Heart left ventricle (tissue), 16 donors: ENCODE results near the gene FAT4. TPM values are rescaled to one million over a fixed set of nuclear protein-coding genes. Genes with fewer than 3 reads are reported as not detected.
A peak's percentile ranks its signal among the peaks of the same experiment; 100 is the strongest.

Experiments
- ATAC-seq, 4 donors: fragments of 200-7000 bp; cut with Tn5 transposase; one replicate each; pipeline ENCODE4 v1.9.1; 2020 to 2022; ENCODE audit warnings: moderate library complexity in 4 of 4, mild to moderate bottlenecking in 3 of 4, moderate number of reproducible peaks in 1 of 4
- DNase-seq, 5 donors: peaks; one replicate each; pipeline ENCODE4 v3.0.0-alpha.2; 2020
- H3K27ac ChIP-seq, 12 donors: fragments of 200-600 bp; sonication (generic) in 4 of 12; one replicate each; pipeline versions ENCODE4 v1.5.0 to v1.8.0; 2016 to 2022; ENCODE audit warnings: mild to moderate bottlenecking in 2 of 12
- H3K27me3 ChIP-seq, 9 donors: fragments of 200-600 bp; sonication (generic) in 2 of 9; one replicate each; pipeline versions ENCODE4 v1.5.1 to v1.8.0; 2016 to 2022; ENCODE audit warnings: mild to moderate bottlenecking in 3 of 9
- H3K36me3 ChIP-seq, 9 donors: fragments of 200-600 bp; sonication (generic) in 2 of 9; one replicate each; pipeline versions ENCODE4 v1.5.0 to v1.8.0; 2018 to 2022; ENCODE audit warnings: mild to moderate bottlenecking in 2 of 9
- H3K4me1 ChIP-seq, 12 donors: fragments of 200-600 bp; sonication (generic) in 4 of 12; one replicate each; pipeline versions ENCODE4 v1.5.0 to v1.8.0; 2016 to 2022; ENCODE audit warnings: mild to moderate bottlenecking in 3 of 12
- H3K4me3 ChIP-seq, 12 donors: fragments of 200-600 bp; sonication (generic) in 4 of 12; one replicate each; pipeline versions ENCODE4 v1.5.0 to v1.8.0; 2017 to 2022; ENCODE audit warnings: mild to moderate bottlenecking in 9 of 12, moderate library complexity in 4 of 12
- H3K9me3 ChIP-seq, 12 donors: fragments of 200-600 bp; sonication (generic) in 4 of 12; one replicate each; pipeline versions ENCODE4 v1.5.0 to v1.8.0; 2016 to 2022; ENCODE audit warnings: mild to moderate bottlenecking in 1 of 12
- POLR2A ChIP-seq, 2 donors: fragments of 450-650 bp; IDR thresholded peaks; one replicate each; pipeline ENCODE4 v1.6.1; 2017; ENCODE audit warnings: antibody characterized with exemption in 2 of 2, mild to moderate bottlenecking in 2 of 2, moderate library complexity in 2 of 2
- WGBS, 4 donors: extraction: QIAGEN DNeasy Blood & Tissue Kit in 2 of 4; methylation state at CpG; one replicate each; pipeline versions ENCODE4 v1.1.5 to v1.1.7; 2013 to 2018; 5-methylcytosine and 5-hydroxymethylcytosine counted together
- intact Hi-C, 10 donors: fragments of 100-400 bp; cut with DNase I; formaldehyde crosslinking; loops; one replicate each; pipeline versions ENCODE4 v1.11.1 to v1.14.2; 2022
- polyA plus RNA-seq, 2 donors: library from polyadenylated mRNA; stranded (reverse); fragments of 200-250 nt; gene quantifications; one replicate each; pipeline ENCODE4 v1.2.3, GENCODE V29; 2013
- total RNA-seq, 9 donors: library from RNA; depleted of rRNA in 2 of 9; stranded (reverse); fragments of >200 nt in 2 of 9; fragmentation: NEBNext Ultra II Directional in 3 of 9; extraction: Animal tissue kit (Norgen Biotek cat#: 25700) in 3 of 9; gene quantifications; one replicate each; pipeline versions ENCODE4 v1.1.0 to v1.2.4, GENCODE V29; 2016 to 2023
- TF ChIP-seq, protein P1 (sequence below), 12 donors: fragments of 200-600 bp; sonication (generic) in 4 of 12; IDR thresholded peaks; one replicate each; pipeline versions ENCODE4 v1.5.0 to v1.8.0; 2018 to 2022; ENCODE audit warnings: antibody characterized with exemption in 12 of 12, mild to moderate bottlenecking in 5 of 12
- donor health status: ischemic (EF 13 %, LVEDD 7.1; RV severe dilation, severe dysfunction).
- donor health status: healthy with polysubstance abuse.
- donor health status: DM: no; HTN: yes; CAD: no.
- donor health status: DM: no; HTN: no; CAD: no.
- donor health status: ischemic (EF 25% LVEDD 6.9; RV normal size, moderate dysfunction).
- donor health status: ischemic (EF 25% LVEDD 5.7; RV mildly dilated, moderate dysfunction).
- donor health status: healthy.
- donor health status: DM: yes; HTN: yes; CAD: no.
- donor health status: ischemic (EF 35%, LVEDD 5.7; RV mildly dilated, moderate dysfunction).
- donor health status: nonischemic (EF 11% LVEDD 7.7; RV severe dilation, severe dysfunction).
- donor health status: DM: yes; HTN: yes; CAD: no.
- donor health status: PGD.
- donor health status: ischemic (EF 29% LVEDD 5.4; RV normal size, mild dysfunction).
- donor health status: nonischemic (EF 23%, LVEDD 6.1; RV moderate dilation, normal function).

Gene FAT4
- total and polyA plus RNA-seq, 11 donors: 1.3 to 16.3 (median 10.1) TPM

DNA sequence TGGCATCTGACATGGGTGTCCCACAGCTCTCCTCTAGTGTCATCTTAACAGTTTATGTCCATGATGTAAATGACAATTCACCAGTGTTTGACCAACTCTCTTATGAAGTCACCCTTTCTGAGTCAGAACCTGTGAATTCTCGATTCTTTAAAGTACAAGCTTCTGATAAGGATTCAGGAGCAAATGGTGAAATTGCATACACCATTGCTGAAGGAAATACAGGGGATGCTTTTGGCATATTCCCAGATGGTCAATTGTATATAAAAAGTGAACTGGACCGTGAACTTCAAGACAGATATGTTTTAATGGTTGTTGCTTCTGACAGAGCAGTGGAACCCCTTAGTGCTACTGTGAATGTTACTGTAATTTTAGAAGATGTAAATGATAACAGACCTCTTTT is 4.6 kb downstream of the FAT4 start:
- intact Hi-C loops: loop anchor here (5.0 to 10.0 kb wide), 9 partner anchors 73 to 1285 kb away; no protein-coding TSS in a partner anchor
- Histone ChIP-seq H3K36me3 (peaks cover 0 to 8% (median 0%) of the 10 kb centered on the region in 9 donors), H3K4me3 (peak overlapping the region in 4 of 12 donors; percentile 1 to 95 (median 82)), H3K27ac (no peak overlapping the region), H3K27me3 (peaks cover 0 to 26% (median 0%) of the 10 kb centered on the region in 9 donors), H3K9me3 (no peaks in the 10 kb centered on the region), H3K4me1 (peaks cover 7 to 66% (median 48%) of the 10 kb centered on the region in 12 donors)
- DNase-seq: no peak
- WGBS, 4 donors: 71 to 89% (median 75%) methylated on average over 2 of the region's 2 CpGs
- no peak for ATAC-seq
- no peak for TF ChIP-seq POLR2A (IDR thresholded peaks at IDR 0.05)
- TF ChIP-seq, protein P1, sequence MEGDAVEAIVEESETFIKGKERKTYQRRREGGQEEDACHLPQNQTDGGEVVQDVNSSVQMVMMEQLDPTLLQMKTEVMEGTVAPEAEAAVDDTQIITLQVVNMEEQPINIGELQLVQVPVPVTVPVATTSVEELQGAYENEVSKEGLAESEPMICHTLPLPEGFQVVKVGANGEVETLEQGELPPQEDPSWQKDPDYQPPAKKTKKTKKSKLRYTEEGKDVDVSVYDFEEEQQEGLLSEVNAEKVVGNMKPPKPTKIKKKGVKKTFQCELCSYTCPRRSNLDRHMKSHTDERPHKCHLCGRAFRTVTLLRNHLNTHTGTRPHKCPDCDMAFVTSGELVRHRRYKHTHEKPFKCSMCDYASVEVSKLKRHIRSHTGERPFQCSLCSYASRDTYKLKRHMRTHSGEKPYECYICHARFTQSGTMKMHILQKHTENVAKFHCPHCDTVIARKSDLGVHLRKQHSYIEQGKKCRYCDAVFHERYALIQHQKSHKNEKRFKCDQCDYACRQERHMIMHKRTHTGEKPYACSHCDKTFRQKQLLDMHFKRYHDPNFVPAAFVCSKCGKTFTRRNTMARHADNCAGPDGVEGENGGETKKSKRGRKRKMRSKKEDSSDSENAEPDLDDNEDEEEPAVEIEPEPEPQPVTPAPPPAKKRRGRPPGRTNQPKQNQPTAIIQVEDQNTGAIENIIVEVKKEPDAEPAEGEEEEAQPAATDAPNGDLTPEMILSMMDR (IDR thresholded peaks at IDR 0.05): no peak

DNA sequence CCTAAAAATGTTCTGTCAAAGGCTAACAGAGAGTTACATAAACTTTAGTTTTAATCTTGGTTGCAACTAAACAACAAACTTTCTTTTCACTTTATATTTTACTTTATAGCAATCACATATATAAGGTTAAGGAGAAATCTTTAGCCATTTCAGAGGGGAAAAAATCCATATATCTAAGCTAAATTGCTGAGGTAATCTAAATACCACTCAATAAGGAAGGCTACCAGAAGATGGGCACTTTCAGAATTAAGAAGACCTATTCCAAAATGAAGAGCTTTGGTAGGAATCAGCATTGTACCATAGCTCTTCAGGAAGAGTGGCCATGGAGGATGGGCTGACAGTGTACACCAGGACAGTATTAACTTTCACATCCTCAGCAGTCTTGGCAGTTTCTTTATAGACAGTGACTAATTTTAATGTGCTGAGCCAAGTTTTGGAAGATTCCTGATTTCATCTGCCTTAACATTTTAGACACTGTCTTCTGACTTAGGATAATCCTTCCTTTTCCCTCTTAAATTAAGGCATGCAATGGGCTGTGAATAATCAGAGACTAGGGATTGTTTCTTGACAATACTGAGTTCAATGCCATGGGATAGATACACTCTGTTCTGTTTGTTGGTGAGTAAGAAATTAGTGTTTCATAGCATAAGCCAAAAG is 7.1 kb downstream of the FAT4 start:
- no peak for TF ChIP-seq POLR2A (IDR thresholded peaks at IDR 0.05)
- TF ChIP-seq, protein P1 (IDR thresholded peaks at IDR 0.05): no peak
- DNase-seq: no peak
- Histone ChIP-seq H3K27ac (peak overlapping the region in 10 of 12 donors; percentile 22 to 61 (median 49)), H3K27me3 (peaks cover 0 to 7% (median 0%) of the 10 kb centered on the region in 9 donors), H3K4me3 (peak overlapping the region in 9 of 12 donors; percentile 9 to 48 (median 26)), H3K36me3 (peaks cover 0 to 8% (median 0%) of the 10 kb centered on the region in 9 donors), H3K4me1 (peaks cover 5 to 81% (median 46%) of the 10 kb centered on the region in 12 donors), H3K9me3 (no peaks in the 10 kb centered on the region)
- peak; percentile 26 to 54 (median 31) for ATAC-seq
- intact Hi-C loops: loop anchor here in 1 of 10 donors (5.0 kb wide), 1 partner anchor 70 kb away; no protein-coding TSS in a partner anchor

GRCh38 chr4:125322366-125322730 is 7.6 kb downstream of the FAT4 start:
- Histone ChIP-seq H3K36me3 (peaks cover 0 to 8% (median 0%) of the 10 kb centered on the region in 9 donors), H3K27me3 (peaks cover 0 to 3% (median 0%) of the 10 kb centered on the region in 9 donors), H3K9me3 (no peaks in the 10 kb centered on the region), H3K27ac (peak overlapping the region in 10 of 12 donors; percentile 22 to 61 (median 49)), H3K4me1 (peaks cover 5 to 81% (median 42%) of the 10 kb centered on the region in 12 donors), H3K4me3 (peak overlapping the region in 9 of 12 donors; percentile 9 to 48 (median 26))
- DNase-seq (no peak), ATAC-seq (peak in 1 of 4 donors; percentile 9)
- TF ChIP-seq, protein P1 (IDR thresholded peaks at IDR 0.05): no peak
- TF ChIP-seq POLR2A (IDR thresholded peaks at IDR 0.05): no peak
- 0 to 18% (median 10%) methylated on average over 1 of the region's 1 CpG for WGBS, 4 donors
- intact Hi-C loops: loop anchor here in 1 of 10 donors (5.0 kb wide), 1 partner anchor 70 kb away; no protein-coding TSS in a partner anchor

DNA sequence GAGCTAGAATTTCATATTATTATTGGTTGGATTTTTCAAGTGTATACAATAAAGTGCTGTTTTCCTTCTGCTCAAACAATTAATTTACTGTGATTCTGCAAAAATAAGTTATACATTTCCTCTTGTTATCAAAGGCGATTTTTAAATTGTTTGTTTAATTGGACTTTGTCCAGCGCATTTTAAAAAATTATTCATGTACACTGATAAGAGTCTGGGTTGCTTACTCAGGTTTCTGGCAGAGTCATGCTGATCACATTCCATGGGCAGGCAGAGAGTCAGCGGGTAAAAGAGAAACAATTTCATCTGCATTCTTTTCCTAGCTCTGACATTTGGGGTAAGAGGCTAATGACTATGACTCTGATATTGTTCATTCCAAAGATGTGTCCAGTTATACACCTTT is 8.9 kb downstream of the FAT4 start:
- peak in 3 of 4 donors; percentile 71 to 78 (median 71) for ATAC-seq
- intact Hi-C loops: loop anchor here in 1 of 10 donors (5.0 kb wide), 1 partner anchor 69 kb away; no protein-coding TSS in a partner anchor

More for the DNA sequence above, 8.9 kb downstream of the FAT4 start:
- H3K36me3 ChIP-seq: peaks cover 0 to 6% (median 0%) of the 10 kb centered on the region in 9 donors
- no peak for TF ChIP-seq POLR2A (IDR thresholded peaks at IDR 0.05)
- TF ChIP-seq, protein P1 (IDR thresholded peaks at IDR 0.05): no peak
- 17 to 23% (median 21%) methylated on average over 3 of the region's 3 CpGs for WGBS, 4 donors
- H3K27ac ChIP-seq: peak overlapping the region in 9 of 12 donors; percentile 6 to 59 (median 50)
- peak overlapping the region in 10 of 12 donors; percentile 3 to 48 (median 22) for H3K4me3 ChIP-seq
- H3K9me3 ChIP-seq: no peaks in the 10 kb centered on the region
- H3K4me1 ChIP-seq: peaks cover 5 to 68% (median 32%) of the 10 kb centered on the region in 12 donors
- DNase-seq: no peak
- no peaks in the 10 kb centered on the region for H3K27me3 ChIP-seq
